Sigmoid colon (tissue), 7 donors: ENCODE results near the gene WDFY1. TPM values are rescaled to one million over a fixed set of nuclear protein-coding genes. Genes with fewer than 3 reads are reported as not detected.

ENCODE experiments used
- DNase-seq: peaks from one replicate; pipeline ENCODE4 v3.0.0-alpha.2; 2019
- H3K27ac ChIP-seq, 4 donors: fragments of 200-600 bp; sonication (generic); one replicate each; pipeline ENCODE4 v1.5.1; 2016 to 2019; ENCODE audit warnings: mild to moderate bottlenecking in 1 of 4
- H3K27me3 ChIP-seq, 3 donors: fragments of 200-600 bp; sonication (generic); one replicate each; pipeline ENCODE4 v1.5.1; 2019; ENCODE audit warnings: mild to moderate bottlenecking in 1 of 3
- H3K36me3 ChIP-seq, 4 donors: fragments of 200-600 bp; sonication (generic); one replicate each; pipeline ENCODE4 v1.5.1; 2016 to 2019
- H3K4me1 ChIP-seq, 4 donors: fragments of 200-600 bp; sonication (generic); one replicate each; pipeline ENCODE4 v1.5.1; 2017 to 2019
- H3K4me3 ChIP-seq, 4 donors: fragments of 200-600 bp; sonication (generic); one replicate each; pipeline ENCODE4 v1.5.1; 2017 to 2019; ENCODE audit warnings: mild to moderate bottlenecking in 2 of 4, moderate library complexity in 1 of 4
- H3K9me3 ChIP-seq, 4 donors: fragments of 200-600 bp in 3 of 4; sonication (generic) in 3 of 4; one replicate each; pipeline versions ENCODE4 v1.5.1 to v1.6.1; 2013 to 2019
- EP300 ChIP-seq, 4 donors: sonication (generic); formaldehyde crosslinking; IDR thresholded peaks; one replicate each; pipeline ENCODE4 v1.6.1; 2017; ENCODE audit warnings: antibody characterized with exemption in 4 of 4
- POLR2A ChIP-seq, 2 donors: fragments of 450-650 bp; IDR thresholded peaks; one replicate each; pipeline ENCODE4 v1.6.1; 2016; ENCODE audit warnings: antibody characterized with exemption in 2 of 2, mild to moderate bottlenecking in 2 of 2, moderate library complexity in 2 of 2
- POLR2AphosphoS5 ChIP-seq, 4 donors: sonication (generic); formaldehyde crosslinking; IDR thresholded peaks; one replicate each; pipeline ENCODE4 v1.6.1; 2017; ENCODE audit warnings: antibody characterized with exemption in 4 of 4
- WGBS, 2 donors: extraction: QIAGEN DNeasy Blood & Tissue Kit; methylation state at CpG; one replicate each; pipeline ENCODE4 v1.1.7; 2013; 5-methylcytosine and 5-hydroxymethylcytosine counted together
- intact Hi-C: fragments of 100-400 bp; cut with DNase I; formaldehyde crosslinking; loops from one replicate; pipeline ENCODE4 v1.15.1; 2023
- polyA plus RNA-seq, 3 donors: library from polyadenylated mRNA; stranded (reverse); fragments of 200-250 nt; gene quantifications; one replicate each; pipeline ENCODE4 v1.2.3, GENCODE V29; 2013
- total RNA-seq, 4 donors: library from RNA; depleted of rRNA; stranded (reverse); fragments of >200 nt; gene quantifications; one replicate each; pipeline ENCODE4 v1.1.0, GENCODE V29; 2016
- TF ChIP-seq, protein P1 (sequence below), 4 experiments: fragments of 450-650 bp in 3 of 4; fragments of 200-600 bp in 1 of 4; IDR thresholded peaks; one replicate each; pipeline ENCODE4 v1.5.1; 2016 to 2019; ENCODE audit warnings: antibody characterized with exemption in 4 of 4, mild to moderate bottlenecking in 3 of 4, moderate library complexity in 2 of 4
- donor health status: healthy with polysubstance abuse.
- donor health status: Bipolar disorder and iron deficiency.
- donor health status: healthy.

WDFY1 gene
- total and polyA plus RNA-seq, 7 donors = 17.4 to 36.1 (median 24.3) TPM

DNA sequence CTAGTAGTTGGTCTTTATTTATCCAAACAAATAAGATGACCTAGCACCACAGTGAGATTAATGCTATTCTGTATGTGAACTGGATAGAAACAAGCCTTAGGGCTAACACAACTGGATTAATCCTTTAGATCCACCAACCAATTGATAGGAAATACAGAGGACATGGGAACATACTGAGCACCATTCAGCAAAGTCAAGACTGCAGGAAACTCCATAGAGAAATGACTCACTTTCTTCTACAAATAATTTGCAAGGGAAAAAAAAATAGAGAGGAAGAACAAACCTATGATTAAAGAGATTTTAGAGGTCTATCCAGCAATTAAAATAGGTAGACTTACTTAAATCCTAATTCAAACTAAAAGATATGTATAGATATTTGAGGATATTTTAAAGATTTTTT is 23.9 kb downstream of the WDFY1 start:
- Histone ChIP-seq H3K9me3 (no peaks in the 10 kb centered on the region), H3K4me3 (no peak overlapping the region), H3K36me3 (peaks cover 0 to 14% (median 2%) of the 10 kb centered on the region in 4 donors), H3K27me3 (no peaks in the 10 kb centered on the region), H3K4me1 (peaks cover 0 to 14% (median 7%) of the 10 kb centered on the region in 4 donors), H3K27ac (no peak overlapping the region)
- TF ChIP-seq POLR2A (IDR thresholded peaks at IDR 0.05) (no peak), POLR2AphosphoS5 (IDR thresholded peaks at IDR 0.05) (no peak), EP300 (IDR thresholded peaks at IDR 0.05) (no peak)
- TF ChIP-seq, protein P1, sequence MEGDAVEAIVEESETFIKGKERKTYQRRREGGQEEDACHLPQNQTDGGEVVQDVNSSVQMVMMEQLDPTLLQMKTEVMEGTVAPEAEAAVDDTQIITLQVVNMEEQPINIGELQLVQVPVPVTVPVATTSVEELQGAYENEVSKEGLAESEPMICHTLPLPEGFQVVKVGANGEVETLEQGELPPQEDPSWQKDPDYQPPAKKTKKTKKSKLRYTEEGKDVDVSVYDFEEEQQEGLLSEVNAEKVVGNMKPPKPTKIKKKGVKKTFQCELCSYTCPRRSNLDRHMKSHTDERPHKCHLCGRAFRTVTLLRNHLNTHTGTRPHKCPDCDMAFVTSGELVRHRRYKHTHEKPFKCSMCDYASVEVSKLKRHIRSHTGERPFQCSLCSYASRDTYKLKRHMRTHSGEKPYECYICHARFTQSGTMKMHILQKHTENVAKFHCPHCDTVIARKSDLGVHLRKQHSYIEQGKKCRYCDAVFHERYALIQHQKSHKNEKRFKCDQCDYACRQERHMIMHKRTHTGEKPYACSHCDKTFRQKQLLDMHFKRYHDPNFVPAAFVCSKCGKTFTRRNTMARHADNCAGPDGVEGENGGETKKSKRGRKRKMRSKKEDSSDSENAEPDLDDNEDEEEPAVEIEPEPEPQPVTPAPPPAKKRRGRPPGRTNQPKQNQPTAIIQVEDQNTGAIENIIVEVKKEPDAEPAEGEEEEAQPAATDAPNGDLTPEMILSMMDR (IDR thresholded peaks at IDR 0.05) = no peak
- intact Hi-C loops = no loop called here
- no peak for DNase-seq

DNA sequence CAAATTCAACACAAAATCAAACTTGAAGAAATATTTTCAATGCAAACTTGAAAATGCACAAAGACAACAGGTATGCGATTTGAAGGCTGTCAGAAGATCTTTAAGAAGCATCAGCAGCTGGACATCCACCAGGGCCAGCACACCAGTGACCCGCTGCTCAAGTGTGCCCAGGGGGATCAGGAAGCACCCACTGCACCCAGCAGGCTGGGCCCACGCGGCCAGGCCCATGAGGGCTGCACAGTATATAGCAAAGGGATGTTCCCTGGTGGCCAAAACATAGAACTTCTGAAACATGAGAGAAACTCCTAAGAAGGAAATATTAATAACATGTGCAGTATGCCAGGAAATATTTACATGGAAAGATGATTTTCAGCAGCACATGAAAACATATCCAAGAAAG is 25.0 kb downstream of the WDFY1 start:
- intact Hi-C loops = no loop called here
- no peak for DNase-seq
- no peak overlapping the region for H3K4me3 ChIP-seq
- TF ChIP-seq EP300 (IDR thresholded peaks at IDR 0.05) = no peak
- no peak for TF ChIP-seq POLR2A (IDR thresholded peaks at IDR 0.05)
- TF ChIP-seq POLR2AphosphoS5 (IDR thresholded peaks at IDR 0.05) = no peak
- TF ChIP-seq, protein P1 (IDR thresholded peaks at IDR 0.05) = no peak
- WGBS, 2 donors = 97% methylated on average over 4 of the region's 4 CpGs
- peaks cover 0 to 19% (median 2%) of the 10 kb centered on the region in 4 donors for H3K36me3 ChIP-seq
- no peaks in the 10 kb centered on the region for H3K27me3 ChIP-seq
- no peak overlapping the region for H3K27ac ChIP-seq
- H3K4me1 ChIP-seq = peaks cover 0 to 18% (median 7%) of the 10 kb centered on the region in 4 donors
- no peaks in the 10 kb centered on the region for H3K9me3 ChIP-seq

DNA sequence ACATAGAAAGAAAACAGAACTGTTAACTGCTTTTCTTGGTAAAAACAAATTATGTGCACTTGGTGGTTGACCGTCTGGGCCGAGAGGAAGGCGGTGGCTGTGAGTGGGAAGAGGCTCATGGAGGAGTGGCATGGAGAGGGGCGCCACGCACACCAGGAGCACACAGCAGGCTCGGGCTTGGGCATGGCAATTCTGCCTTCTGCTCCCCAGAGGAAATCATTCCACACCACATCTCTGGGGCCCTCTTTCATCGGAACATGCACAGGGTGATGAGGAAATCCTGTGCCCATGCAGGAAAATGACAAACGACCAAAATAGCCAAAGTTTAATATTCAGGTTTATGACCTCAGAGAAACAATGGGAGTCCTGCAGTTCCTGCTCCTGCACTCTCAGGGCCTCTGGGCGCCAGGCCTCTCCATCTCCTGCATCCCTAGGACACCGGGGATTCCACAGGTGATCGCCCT is 26.4 kb downstream of the WDFY1 start:
- intact Hi-C loops = no loop called here
- Histone ChIP-seq H3K4me1 (peaks cover 0 to 24% (median 8%) of the 10 kb centered on the region in 4 donors), H3K4me3 (no peak overlapping the region), H3K27me3 (no peaks in the 10 kb centered on the region), H3K27ac (no peak overlapping the region), H3K9me3 (no peaks in the 10 kb centered on the region), H3K36me3 (peaks cover 0 to 19% (median 2%) of the 10 kb centered on the region in 4 donors)
- TF ChIP-seq POLR2AphosphoS5 (IDR thresholded peaks at IDR 0.05) = no peak
- TF ChIP-seq, protein P1 (IDR thresholded peaks at IDR 0.05) = no peak
- TF ChIP-seq EP300 (IDR thresholded peaks at IDR 0.05) = no peak
- TF ChIP-seq POLR2A (IDR thresholded peaks at IDR 0.05) = no peak
- DNase-seq = no peak
- WGBS, 2 donors = 76 to 90% methylated on average over 11 of the region's 11 CpGs

DNA sequence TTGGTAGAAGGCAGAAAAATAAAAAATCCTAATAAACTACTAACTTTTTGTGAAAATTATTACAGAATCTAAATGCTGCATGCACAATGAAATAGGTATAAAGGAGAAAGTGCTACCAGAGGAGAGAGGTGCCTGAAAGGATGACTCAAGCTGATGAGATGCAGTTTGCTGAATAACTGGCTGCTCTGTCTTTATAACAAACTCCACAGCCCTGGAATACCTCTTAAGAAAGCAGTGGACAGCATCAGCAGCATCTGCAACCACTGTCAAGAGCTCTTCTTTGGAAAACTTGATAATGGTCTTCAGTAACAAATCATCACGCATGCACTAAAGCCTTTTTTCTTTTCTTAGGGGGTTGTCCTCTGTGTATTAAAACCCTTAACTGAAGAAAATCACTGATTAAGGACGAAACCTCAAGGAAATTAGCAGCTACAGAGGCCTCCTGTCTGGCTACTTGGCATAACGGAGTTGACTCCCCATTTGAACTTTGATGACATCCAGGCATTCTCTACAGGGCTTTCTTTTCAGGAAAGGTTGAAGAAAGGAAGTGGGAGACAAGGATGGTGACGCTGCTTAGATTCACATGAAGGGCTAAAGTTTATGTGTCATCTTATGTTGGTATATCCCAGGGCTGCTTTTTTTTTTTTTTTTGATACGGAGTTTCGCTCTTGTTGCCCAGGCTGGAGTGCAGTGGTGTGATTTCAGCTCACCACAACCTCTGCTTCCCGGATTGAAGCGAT is 28.8 kb downstream of the WDFY1 start:
- no peaks in the 10 kb centered on the region for H3K27me3 ChIP-seq
- no peaks in the 10 kb centered on the region for H3K9me3 ChIP-seq
- H3K4me1 ChIP-seq = peaks cover 0 to 13% (median 3%) of the 10 kb centered on the region in 4 donors
- peak overlapping the region in 1 of 4 donors; percentile 17 for H3K27ac ChIP-seq
- H3K36me3 ChIP-seq = peaks cover 0 to 19% (median 2%) of the 10 kb centered on the region in 4 donors
- intact Hi-C loops = no loop called here
- DNase-seq = no peak
- H3K4me3 ChIP-seq = no peak overlapping the region
- WGBS, 2 donors = 94 to 96% methylated on average over 8 of the region's 8 CpGs
- TF ChIP-seq EP300 (IDR thresholded peaks at IDR 0.05) = no peak
- TF ChIP-seq POLR2AphosphoS5 (IDR thresholded peaks at IDR 0.05) = no peak
- TF ChIP-seq, protein P1 (IDR thresholded peaks at IDR 0.05) = no peak
- TF ChIP-seq POLR2A (IDR thresholded peaks at IDR 0.05) = no peak
